Spleen (tissue), 7 donors: Measurements from ENCODE around the gene AFF1.

ENCODE experiments used
- CTCF ChIP-seq, 11 experiments: fragments of 200-600 bp in 7 of 11; fragments of 450-650 bp in 4 of 11; sonication (generic) in 4 of 11; IDR thresholded peaks in 8 of 11; conservative IDR thresholded peaks in 3 of 11; 1 replicate in 7 of 11; 2 replicates in 4 of 11; pipeline versions ENCODE4 v1.4.0 to v1.8.0; 2016 to 2021; ENCODE audit warnings: antibody characterized with exemption in 11 of 11, inconsistent platforms in 4 of 11, mild to moderate bottlenecking in 1 of 11
- POLR2A ChIP-seq, 3 donors: fragments of 450-650 bp; IDR thresholded peaks; one replicate each; pipeline ENCODE4 v1.5.1; 2017; ENCODE audit warnings: antibody characterized with exemption in 3 of 3, mild to moderate bottlenecking in 1 of 3
- POLR2AphosphoS5 ChIP-seq, 3 donors: sonication (generic); formaldehyde crosslinking; IDR thresholded peaks; one replicate each; pipeline ENCODE4 v1.5.1; 2017; ENCODE audit warnings: antibody characterized with exemption in 3 of 3
- donor health status: DM: no; HTN: no; CAD: no; lungs with moderate emphysema.
- donor health status: DM: no; HTN: no; CAD: no.
- donor health status: DM: no; HTN: no; CAD: no.

- TF ChIP-seq POLR2AphosphoS5 (IDR thresholded peaks at IDR 0.05) (no peak), CTCF (IDR thresholded peaks at IDR 0.05 in 8 of 11, conservative IDR thresholded peaks at IDR 0.05 in 3 of 11) (no peak), POLR2A (IDR thresholded peaks at IDR 0.05) (no peak)
Observed at GRCh38 chr4:86968547-86968946, 33.7 kb downstream of the AFF1 start.
